ENCODE results near the gene NPY.

- no peak for TF ChIP-seq POLR2AphosphoS5 (IDR thresholded peaks at IDR 0.05; ENCODE audit: insufficient read depth in 1 of 2, low read depth in 1 of 2)
- no peak for TF ChIP-seq POLR2A (IDR thresholded peaks at IDR 0.05)
- TF ChIP-seq CTCF (IDR thresholded peaks at IDR 0.05) = no peak
Observed at GRCh38 chr7:24283554-24283896, 465 bp upstream of the NPY start.
